Nephron (organoid): Measurements from ENCODE around the gene PTEN.

ENCODE experiments used
- H3K27ac Mint-ChIP-seq, 3 experiments: 2 replicates each; pipeline ENCODE4 v1.8.0; 2020; ENCODE audit warnings: mixed read lengths in 3 of 3, mild to moderate bottlenecking in 2 of 3, moderate library complexity in 1 of 3
- H3K27me3 Mint-ChIP-seq: 2 replicates; pipeline ENCODE4 v1.8.0; 2021; ENCODE audit warnings: low read depth, mild to moderate bottlenecking, moderate library complexity, mixed read lengths
- H3K36me3 Mint-ChIP-seq: 2 replicates; pipeline ENCODE4 v1.8.0; 2020; ENCODE audit warnings: low read depth, mixed read lengths
- H3K4me1 Mint-ChIP-seq: 2 replicates; pipeline ENCODE4 v1.8.0; 2020; ENCODE audit warnings: mixed read lengths
- H3K4me3 Mint-ChIP-seq, 3 experiments: 2 replicates each; pipeline ENCODE4 v1.8.0; 2020; ENCODE audit warnings: mild to moderate bottlenecking in 3 of 3, mixed read lengths in 3 of 3, moderate library complexity in 2 of 3
- H3K9me3 Mint-ChIP-seq: 2 replicates; pipeline ENCODE4 v1.8.0; 2020; ENCODE audit warnings: mixed read lengths
- CTCF ChIP-seq, 3 experiments: fragments of 200-600 bp; sonication (generic); IDR thresholded peaks; one replicate each; pipeline ENCODE4 v1.5.0; 2021; ENCODE audit warnings: antibody characterized with exemption in 3 of 3; ENCODE audit not compliant: unreplicated experiment in 3 of 3

PTEN gene

GRCh38 chr10:87836098-87836497 is 27.3 kb upstream of the PTEN start:
- Mint-ChIP-seq H3K4me3 (no peak overlapping the region), H3K36me3 (no peaks in the 10 kb centered on the region), H3K9me3 (no peaks in the 10 kb centered on the region), H3K4me1 (no peaks in the 10 kb centered on the region), H3K27me3 (peaks cover 3% of the 10 kb centered on the region), H3K27ac (no peak overlapping the region)
- no peak for TF ChIP-seq CTCF (IDR thresholded peaks at IDR 0.05; ENCODE audit: unreplicated experiment in 3 of 3)

GRCh38 chr10:87837445-87837844 is 26.0 kb upstream of the PTEN start:
- H3K27me3 Mint-ChIP-seq: peaks cover 3% of the 10 kb centered on the region
- no peaks in the 10 kb centered on the region for H3K36me3 Mint-ChIP-seq
- H3K4me3 Mint-ChIP-seq: no peak overlapping the region
- H3K9me3 Mint-ChIP-seq: no peaks in the 10 kb centered on the region
- TF ChIP-seq CTCF (IDR thresholded peaks at IDR 0.05; ENCODE audit: unreplicated experiment in 3 of 3): no peak
- H3K4me1 Mint-ChIP-seq: no peaks in the 10 kb centered on the region
- no peak overlapping the region for H3K27ac Mint-ChIP-seq

GRCh38 chr10:87838650-87839049 is 24.8 kb upstream of the PTEN start:
- Mint-ChIP-seq H3K9me3 (no peaks in the 10 kb centered on the region), H3K4me3 (no peak overlapping the region), H3K27ac (no peak overlapping the region), H3K4me1 (no peaks in the 10 kb centered on the region), H3K36me3 (no peaks in the 10 kb centered on the region), H3K27me3 (no peaks in the 10 kb centered on the region)
- no peak for TF ChIP-seq CTCF (IDR thresholded peaks at IDR 0.05; ENCODE audit: unreplicated experiment in 3 of 3)

GRCh38 chr10:87841186-87841585 is 22.2 kb upstream of the PTEN start:
- no peak overlapping the region for H3K4me3 Mint-ChIP-seq

GRCh38 chr10:87842220-87842641 is 21.2 kb upstream of the PTEN start:
- Mint-ChIP-seq H3K27ac (no peak overlapping the region), H3K9me3 (no peaks in the 10 kb centered on the region)
- TF ChIP-seq CTCF (IDR thresholded peaks at IDR 0.05; ENCODE audit: unreplicated experiment in 3 of 3): no peak

More at GRCh38 chr10:87841186-87841585, 22.2 kb upstream of the PTEN start:
- no peak for TF ChIP-seq CTCF (IDR thresholded peaks at IDR 0.05; ENCODE audit: unreplicated experiment in 3 of 3)
- Mint-ChIP-seq H3K9me3 (no peaks in the 10 kb centered on the region), H3K36me3 (no peaks in the 10 kb centered on the region), H3K4me1 (no peaks in the 10 kb centered on the region), H3K27ac (no peak overlapping the region), H3K27me3 (no peaks in the 10 kb centered on the region)

GRCh38 chr10:87842776-87843497 is 20.5 kb upstream of the PTEN start:
- no peaks in the 10 kb centered on the region for H3K9me3 Mint-ChIP-seq
- TF ChIP-seq CTCF (IDR thresholded peaks at IDR 0.05; ENCODE audit: unreplicated experiment in 3 of 3): no peak

More at GRCh38 chr10:87842220-87842641, 21.2 kb upstream of the PTEN start:
- Mint-ChIP-seq H3K27me3 (no peaks in the 10 kb centered on the region), H3K36me3 (no peaks in the 10 kb centered on the region), H3K4me1 (no peaks in the 10 kb centered on the region), H3K4me3 (no peak overlapping the region)

More at GRCh38 chr10:87842776-87843497, 20.5 kb upstream of the PTEN start:
- Mint-ChIP-seq H3K27me3 (no peaks in the 10 kb centered on the region), H3K36me3 (no peaks in the 10 kb centered on the region), H3K4me1 (no peaks in the 10 kb centered on the region), H3K4me3 (no peak overlapping the region), H3K27ac (no peak overlapping the region)
